ENCODE measurements around the gene GCGR. TPM values are rescaled to one million over a fixed set of nuclear protein-coding genes. Genes with fewer than 3 reads are reported as not detected.

GCGR gene
- total RNA-seq, 1 experiment from 2014 or later, result 1.6 TPM

Other genes with a start within 250 kb of the GCGR start
- gene NPLOC4, start 167.0 kb upstream of the GCGR start, total RNA-seq (2021; ENCODE audit: unreplicated experiment), result 246 TPM
- 4.8 TPM for gene TSPAN10, start 167.0 kb upstream of the GCGR start, total RNA-seq (2021; ENCODE audit: unreplicated experiment)
- gene PDE6G, start 147.6 kb upstream of the GCGR start, total RNA-seq (2021; ENCODE audit: unreplicated experiment), result 0.85 TPM
- 42.8 TPM for gene OXLD1, start 137.5 kb upstream of the GCGR start, total RNA-seq (2021; ENCODE audit: unreplicated experiment)
- 74.6 TPM for gene CCDC137, start 137.4 kb upstream of the GCGR start, total RNA-seq (2021; ENCODE audit: unreplicated experiment)
- gene ARL16, start 120.4 kb upstream of the GCGR start, total RNA-seq (2021; ENCODE audit: unreplicated experiment), result 52.7 TPM
- gene HGS, start 120.1 kb upstream of the GCGR start, total RNA-seq (2021; ENCODE audit: unreplicated experiment), result 240 TPM
- gene MRPL12, start 100.8 kb upstream of the GCGR start, total RNA-seq (2021; ENCODE audit: unreplicated experiment), result 157 TPM
- 81.2 TPM for gene SLC25A10, start 91.9 kb upstream of the GCGR start, total RNA-seq (2021; ENCODE audit: unreplicated experiment)
- gene MCRIP1, start 29.1 kb downstream of the GCGR start, total RNA-seq (2021; ENCODE audit: unreplicated experiment), result 115 TPM
- not detected for gene PPP1R27, start 30.9 kb downstream of the GCGR start, total RNA-seq (2021; ENCODE audit: unreplicated experiment)
- gene P4HB, start 56.4 kb downstream of the GCGR start, total RNA-seq (2021; ENCODE audit: unreplicated experiment), result 759 TPM
- gene ARHGDIA, start 67.2 kb downstream of the GCGR start, total RNA-seq (2021; ENCODE audit: unreplicated experiment), result 420 TPM
- gene ALYREF, start 87.4 kb downstream of the GCGR start, total RNA-seq (2021; ENCODE audit: unreplicated experiment), result 253 TPM
- 218 TPM for gene ANAPC11, start 87.6 kb downstream of the GCGR start, total RNA-seq (2021; ENCODE audit: unreplicated experiment)
- 3.9 TPM for gene NPB, start 98.1 kb downstream of the GCGR start, total RNA-seq (2021; ENCODE audit: unreplicated experiment)
- 91.2 TPM for gene PCYT2, start 107.2 kb downstream of the GCGR start, total RNA-seq (2021; ENCODE audit: unreplicated experiment)
- gene SIRT7, start 114.0 kb downstream of the GCGR start, total RNA-seq (2021; ENCODE audit: unreplicated experiment), result 82.5 TPM
- 57.0 TPM for gene MAFG, start 123.6 kb downstream of the GCGR start, total RNA-seq (2021; ENCODE audit: unreplicated experiment)
- 212 TPM for gene PYCR1, start 133.2 kb downstream of the GCGR start, total RNA-seq (2021; ENCODE audit: unreplicated experiment)
- gene MYADML2, start 143.1 kb downstream of the GCGR start, total RNA-seq (2021; ENCODE audit: unreplicated experiment), result not detected
- 2.0 TPM for gene NOTUM, start 157.0 kb downstream of the GCGR start, total RNA-seq (2021; ENCODE audit: unreplicated experiment)
- gene ASPSCR1, start 173.5 kb downstream of the GCGR start, total RNA-seq (2021; ENCODE audit: unreplicated experiment), result 64.7 TPM
- gene CENPX, start 218.7 kb downstream of the GCGR start, total RNA-seq (2021; ENCODE audit: unreplicated experiment), result 187 TPM
- gene LRRC45, start 219.2 kb downstream of the GCGR start, total RNA-seq (2021; ENCODE audit: unreplicated experiment), result 29.9 TPM
- gene RAC3, start 227.5 kb downstream of the GCGR start, total RNA-seq (2021; ENCODE audit: unreplicated experiment), result 39.4 TPM
- gene DCXR, start 233.5 kb downstream of the GCGR start, total RNA-seq (2021; ENCODE audit: unreplicated experiment), result 128 TPM
- 43.4 TPM for gene RFNG, start 247.7 kb downstream of the GCGR start, total RNA-seq (2021; ENCODE audit: unreplicated experiment)
- 175 TPM for gene GPS1, start 247.7 kb downstream of the GCGR start, total RNA-seq (2021; ENCODE audit: unreplicated experiment)

Measured in Panc1 (cell line).